ENCODE data around the gene ZYG11B. TPM values are rescaled to one million over a fixed set of nuclear protein-coding genes. Genes with fewer than 3 reads are reported as not detected.

The ZYG11B gene
- total RNA-seq, 2 experiments from 2014 or later, result 10.8 to 10.9 TPM

- Mint-ChIP-seq H3K4me3 (no peak overlapping the region), H3K36me3 (ENCODE audit: low read depth) (no peaks in the 10 kb centered on the region), H3K4me1 (ENCODE audit: low read depth) (peaks cover 7% of the 10 kb centered on the region), H3K27me3 (no peaks in the 10 kb centered on the region), H3K9me3 (no peaks in the 10 kb centered on the region), H3K27ac (no peak overlapping the region)
- intact Hi-C loops (cut with micrococcal nuclease), result no loop called here
- no peak for ATAC-seq
- ChIA-PET POLR2A (interaction anchor here (0.8 kb wide), 1 partner anchor 13 kb away, joined by 6 read pairs; no protein-coding TSS in a partner anchor), CTCF (no interaction called here)
- TF ChIP-seq, protein P1, sequence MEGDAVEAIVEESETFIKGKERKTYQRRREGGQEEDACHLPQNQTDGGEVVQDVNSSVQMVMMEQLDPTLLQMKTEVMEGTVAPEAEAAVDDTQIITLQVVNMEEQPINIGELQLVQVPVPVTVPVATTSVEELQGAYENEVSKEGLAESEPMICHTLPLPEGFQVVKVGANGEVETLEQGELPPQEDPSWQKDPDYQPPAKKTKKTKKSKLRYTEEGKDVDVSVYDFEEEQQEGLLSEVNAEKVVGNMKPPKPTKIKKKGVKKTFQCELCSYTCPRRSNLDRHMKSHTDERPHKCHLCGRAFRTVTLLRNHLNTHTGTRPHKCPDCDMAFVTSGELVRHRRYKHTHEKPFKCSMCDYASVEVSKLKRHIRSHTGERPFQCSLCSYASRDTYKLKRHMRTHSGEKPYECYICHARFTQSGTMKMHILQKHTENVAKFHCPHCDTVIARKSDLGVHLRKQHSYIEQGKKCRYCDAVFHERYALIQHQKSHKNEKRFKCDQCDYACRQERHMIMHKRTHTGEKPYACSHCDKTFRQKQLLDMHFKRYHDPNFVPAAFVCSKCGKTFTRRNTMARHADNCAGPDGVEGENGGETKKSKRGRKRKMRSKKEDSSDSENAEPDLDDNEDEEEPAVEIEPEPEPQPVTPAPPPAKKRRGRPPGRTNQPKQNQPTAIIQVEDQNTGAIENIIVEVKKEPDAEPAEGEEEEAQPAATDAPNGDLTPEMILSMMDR (IDR thresholded peaks at IDR 0.05), result no peak
- DNase-seq, result no peak
These were observed 26.9 kb downstream of the ZYG11B start for GRCh38 chr1:52753169-52753568.

- no peak overlapping the region for H3K27ac Mint-ChIP-seq
- TF ChIP-seq, protein P1 (IDR thresholded peaks at IDR 0.05), result no peak
- ATAC-seq (no peak), DNase-seq (no peak)
- intact Hi-C loops (cut with micrococcal nuclease), result no loop called here
- H3K36me3 Mint-ChIP-seq (ENCODE audit: low read depth), result no peaks in the 10 kb centered on the region
- H3K4me1 Mint-ChIP-seq (ENCODE audit: low read depth), result peaks cover 3% of the 10 kb centered on the region
- H3K4me3 Mint-ChIP-seq, result no peak overlapping the region
- H3K9me3 Mint-ChIP-seq, result no peaks in the 10 kb centered on the region
- ChIA-PET POLR2A (no interaction called here), CTCF (interaction anchor here (0.9 kb wide), 1 partner anchor 10 kb away, joined by 3 read pairs; no protein-coding TSS in a partner anchor)
- no peaks in the 10 kb centered on the region for H3K27me3 Mint-ChIP-seq
These were observed 29.8 kb downstream of the ZYG11B start for GRCh38 chr1:52756020-52756419.

- POLR2A ChIA-PET, result no interaction called here
- Mint-ChIP-seq H3K4me1 (ENCODE audit: low read depth) (no peaks in the 10 kb centered on the region), H3K27me3 (no peaks in the 10 kb centered on the region), H3K9me3 (no peaks in the 10 kb centered on the region), H3K36me3 (ENCODE audit: low read depth) (peaks cover 3% of the 10 kb centered on the region), H3K4me3 (no peak overlapping the region), H3K27ac (no peak overlapping the region)
- DNase-seq (no peak), ATAC-seq (no peak)
- TF ChIP-seq, protein P1 (IDR thresholded peaks at IDR 0.05), result no peak
- intact Hi-C loops (cut with micrococcal nuclease), result no loop called here
- CTCF ChIA-PET, result no interaction called here
These were observed 33.7 kb downstream of the ZYG11B start for GRCh38 chr1:52759908-52760307.

- intact Hi-C loops (cut with micrococcal nuclease), result no loop called here
- no peak for DNase-seq
- ATAC-seq, result peak; percentile 37
- ChIA-PET CTCF (no interaction called here), POLR2A (interaction anchor here (0.7 kb wide), 1 partner anchor 56 kb away, joined by 5 read pairs; no protein-coding TSS in a partner anchor)
- Mint-ChIP-seq H3K27me3 (no peaks in the 10 kb centered on the region), H3K4me3 (no peak overlapping the region), H3K4me1 (ENCODE audit: low read depth) (peaks cover 10% of the 10 kb centered on the region), H3K9me3 (no peaks in the 10 kb centered on the region), H3K27ac (no peak overlapping the region), H3K36me3 (ENCODE audit: low read depth) (peaks cover 6% of the 10 kb centered on the region)
- TF ChIP-seq, protein P1 (IDR thresholded peaks at IDR 0.05), result no peak
These were observed 41.5 kb downstream of the ZYG11B start for GRCh38 chr1:52767596-52768280.

DNA sequence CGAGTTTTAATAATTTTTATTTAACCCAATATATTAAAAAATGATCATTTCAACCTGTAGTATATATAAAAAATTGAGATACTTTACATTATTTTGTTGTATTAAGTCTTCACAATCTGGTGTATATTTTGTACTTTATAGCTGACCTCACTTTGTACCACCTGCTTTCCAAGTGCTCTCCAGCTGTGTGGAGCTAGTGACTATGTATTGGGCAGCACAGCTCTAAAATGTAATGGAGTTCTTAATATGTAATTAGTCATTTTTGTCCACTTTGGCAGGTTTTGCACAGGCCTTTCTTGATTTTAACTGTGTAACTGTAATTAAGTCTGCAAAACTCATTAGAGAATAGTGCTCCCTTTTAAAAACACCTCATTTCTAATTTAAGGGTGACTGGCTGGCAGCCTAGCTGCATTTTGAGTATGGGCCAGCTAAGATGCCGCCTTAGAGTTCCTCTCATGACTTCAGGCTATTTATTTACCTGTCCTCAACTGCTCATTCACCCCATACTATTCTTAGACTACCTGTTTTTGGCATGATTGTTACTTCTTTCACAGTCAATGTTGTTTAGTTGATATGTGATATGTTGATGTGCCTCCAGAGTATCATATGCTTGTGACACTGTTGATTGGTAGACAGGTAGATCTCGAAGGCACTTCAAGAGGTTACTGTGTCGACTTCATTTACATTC lies 43.2 kb downstream of the ZYG11B start:
- TF ChIP-seq, protein P1 (IDR thresholded peaks at IDR 0.05), result no peak
- DNase-seq, result no peak
- H3K36me3 Mint-ChIP-seq (ENCODE audit: low read depth), result peaks cover 12% of the 10 kb centered on the region
- H3K4me1 Mint-ChIP-seq (ENCODE audit: low read depth), result peaks cover 10% of the 10 kb centered on the region
- no peaks in the 10 kb centered on the region for H3K9me3 Mint-ChIP-seq
- POLR2A ChIA-PET, result no interaction called here
- H3K27ac Mint-ChIP-seq, result no peak overlapping the region
- no peak for ATAC-seq
- CTCF ChIA-PET, result no interaction called here
- no peak overlapping the region for H3K4me3 Mint-ChIP-seq
- intact Hi-C loops (cut with micrococcal nuclease), result no loop called here
- no peaks in the 10 kb centered on the region for H3K27me3 Mint-ChIP-seq
